SU-DHL-6 (cell line): ENCODE data around the gene ABHD8.

Experiments used
- H2AFZ ChIP-seq: fragments of 200-600 bp; sonication (generic); 2 replicates; pipeline ENCODE4 v1.6.1; 2014; ENCODE audit warnings: low read depth, mild to moderate bottlenecking, moderate library complexity, mixed read lengths, antibody characterized with exemption, low read length; ENCODE audit not compliant: severe bottlenecking
- H3F3A ChIP-seq: fragments of 200-600 bp; shearing (Covaris generic); 2 replicates; pipeline ENCODE4 v1.6.0; 2016; ENCODE audit warnings: antibody characterized with exemption, mild to moderate bottlenecking; ENCODE audit not compliant: insufficient read depth
- H3K27ac ChIP-seq: fragments of 200-600 bp; sonication (generic); 2 replicates; pipeline ENCODE4 v1.5.1; 2016; ENCODE audit warnings: low read depth, mild to moderate bottlenecking, low read length, moderate library complexity, mixed read lengths
- H3K27me3 ChIP-seq: fragments of 200-600 bp; sonication (generic), shearing (Covaris generic); 2 replicates; pipeline ENCODE4 v1.6.0; 2014; ENCODE audit warnings: mild to moderate bottlenecking, low read length
- H3K36me3 ChIP-seq: fragments of 200-600 bp; sonication (generic); 2 replicates; pipeline ENCODE4 v1.6.1; 2014; ENCODE audit warnings: mild to moderate bottlenecking, low read length, mixed read lengths
- H3K4me2 ChIP-seq: fragments of 300-600, 200-600 bp; shearing (Covaris generic), sonication (generic); 2 replicates; pipeline ENCODE4 v1.6.0; 2014; ENCODE audit warnings: low read length, low read depth, mild to moderate bottlenecking; ENCODE audit not compliant: poor library complexity, severe bottlenecking
- H3K4me3 ChIP-seq: fragments of 200-600 bp; sonication (generic); 2 replicates; pipeline ENCODE4 v1.5.1; 2014; ENCODE audit warnings: antibody characterized with exemption, low read length, mild to moderate bottlenecking, mixed read lengths; ENCODE audit not compliant: insufficient read depth, poor library complexity, severe bottlenecking
- H3K79me2 ChIP-seq: fragments of 200-600 bp; sonication (generic); 2 replicates; pipeline ENCODE4 v1.6.1; 2014; ENCODE audit warnings: mild to moderate bottlenecking, low read length, moderate library complexity; ENCODE audit not compliant: insufficient read depth
- H3K9ac ChIP-seq: fragments of 200-600 bp; sonication (generic); 2 replicates; pipeline ENCODE4 v1.7.0; 2014; ENCODE audit warnings: mild to moderate bottlenecking, low read length
- H3K9me2 ChIP-seq: fragments of 200-600 bp; sonication (generic); replicated peaks from 2 replicates; pipeline ENCODE4 v1.6.1; 2014; ENCODE audit warnings: low read length; ENCODE audit not compliant: insufficient read depth
- H3K9me3 ChIP-seq: fragments of 200-600 bp; sonication (generic); 2 replicates; pipeline ENCODE4 v1.6.1; 2014; ENCODE audit warnings: low read length, mixed read lengths; ENCODE audit not compliant: insufficient read depth
- H4K20me1 ChIP-seq: fragments of 200-600 bp; sonication (generic); 2 replicates; pipeline ENCODE4 v1.6.1; 2014; ENCODE audit warnings: low read depth, mild to moderate bottlenecking, antibody characterized with exemption, low read length, moderate library complexity, mixed read lengths
- EZH2phosphoT487 ChIP-seq: fragments of 200-600 bp; sonication (generic), shearing (Covaris generic); conservative IDR thresholded peaks from 2 replicates; pipeline ENCODE4 v1.6.1; 2018; ENCODE audit warnings: mild to moderate bottlenecking, antibody characterized with exemption, low read length, moderate library complexity, mixed read lengths
- TF ChIP-seq, protein P1 (sequence below): fragments of 200-600 bp; sonication (generic); IDR thresholded peaks from one replicate; pipeline ENCODE4 v1.5.1; 2017; ENCODE audit warnings: antibody characterized with exemption, mild to moderate bottlenecking, low read length, moderate library complexity; ENCODE audit not compliant: insufficient read depth, poor library complexity, severe bottlenecking

Gene ABHD8

DNA sequence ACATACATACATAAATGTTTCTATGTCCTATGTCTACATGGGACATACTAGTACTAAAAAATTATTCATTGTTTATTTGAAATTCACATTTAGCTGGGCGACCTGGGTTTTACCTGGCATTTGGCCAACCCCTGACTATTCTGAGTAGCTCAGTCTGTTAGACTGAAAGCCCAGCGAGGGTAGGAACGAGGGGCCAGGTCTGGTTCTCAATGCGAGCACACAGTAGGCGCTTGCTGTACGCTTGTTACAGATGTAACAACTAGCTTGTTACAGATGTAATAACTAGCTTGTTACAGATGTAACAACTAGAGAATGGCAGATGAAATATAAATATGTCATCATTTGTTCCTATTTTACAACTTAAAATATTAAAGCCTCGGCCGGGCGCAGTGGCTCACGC lies 32.4 kb upstream of the ABHD8 start:
- Histone ChIP-seq H3K9ac (peak overlapping the region; percentile 75), H2AFZ (peak overlapping the region; percentile 86), H3K36me3 (no peaks in the 10 kb centered on the region), H3K9me3 (no peaks in the 10 kb centered on the region), H4K20me1 (no peaks in the 10 kb centered on the region), H3K79me2 (peaks cover 14% of the 10 kb centered on the region; the same call in 1 of the 2 replicates), H3K4me2 (peak overlapping the region; percentile 87), H3K27ac (0 out of 2 replicates have a peak overlapping the region, but pooled peaks have one; percentile 13), H3K9me2 (no peaks in the 10 kb centered on the region), H3K27me3 (no peaks in the 10 kb centered on the region), H3F3A (0 out of 2 replicates have a peak, but pooled peaks cover 3% of the 10 kb centered on the region), H3K4me3 (peak overlapping the region; percentile 73)
- TF ChIP-seq, protein P1, sequence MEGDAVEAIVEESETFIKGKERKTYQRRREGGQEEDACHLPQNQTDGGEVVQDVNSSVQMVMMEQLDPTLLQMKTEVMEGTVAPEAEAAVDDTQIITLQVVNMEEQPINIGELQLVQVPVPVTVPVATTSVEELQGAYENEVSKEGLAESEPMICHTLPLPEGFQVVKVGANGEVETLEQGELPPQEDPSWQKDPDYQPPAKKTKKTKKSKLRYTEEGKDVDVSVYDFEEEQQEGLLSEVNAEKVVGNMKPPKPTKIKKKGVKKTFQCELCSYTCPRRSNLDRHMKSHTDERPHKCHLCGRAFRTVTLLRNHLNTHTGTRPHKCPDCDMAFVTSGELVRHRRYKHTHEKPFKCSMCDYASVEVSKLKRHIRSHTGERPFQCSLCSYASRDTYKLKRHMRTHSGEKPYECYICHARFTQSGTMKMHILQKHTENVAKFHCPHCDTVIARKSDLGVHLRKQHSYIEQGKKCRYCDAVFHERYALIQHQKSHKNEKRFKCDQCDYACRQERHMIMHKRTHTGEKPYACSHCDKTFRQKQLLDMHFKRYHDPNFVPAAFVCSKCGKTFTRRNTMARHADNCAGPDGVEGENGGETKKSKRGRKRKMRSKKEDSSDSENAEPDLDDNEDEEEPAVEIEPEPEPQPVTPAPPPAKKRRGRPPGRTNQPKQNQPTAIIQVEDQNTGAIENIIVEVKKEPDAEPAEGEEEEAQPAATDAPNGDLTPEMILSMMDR, result no peak
- no peak for TF ChIP-seq EZH2phosphoT487

DNA sequence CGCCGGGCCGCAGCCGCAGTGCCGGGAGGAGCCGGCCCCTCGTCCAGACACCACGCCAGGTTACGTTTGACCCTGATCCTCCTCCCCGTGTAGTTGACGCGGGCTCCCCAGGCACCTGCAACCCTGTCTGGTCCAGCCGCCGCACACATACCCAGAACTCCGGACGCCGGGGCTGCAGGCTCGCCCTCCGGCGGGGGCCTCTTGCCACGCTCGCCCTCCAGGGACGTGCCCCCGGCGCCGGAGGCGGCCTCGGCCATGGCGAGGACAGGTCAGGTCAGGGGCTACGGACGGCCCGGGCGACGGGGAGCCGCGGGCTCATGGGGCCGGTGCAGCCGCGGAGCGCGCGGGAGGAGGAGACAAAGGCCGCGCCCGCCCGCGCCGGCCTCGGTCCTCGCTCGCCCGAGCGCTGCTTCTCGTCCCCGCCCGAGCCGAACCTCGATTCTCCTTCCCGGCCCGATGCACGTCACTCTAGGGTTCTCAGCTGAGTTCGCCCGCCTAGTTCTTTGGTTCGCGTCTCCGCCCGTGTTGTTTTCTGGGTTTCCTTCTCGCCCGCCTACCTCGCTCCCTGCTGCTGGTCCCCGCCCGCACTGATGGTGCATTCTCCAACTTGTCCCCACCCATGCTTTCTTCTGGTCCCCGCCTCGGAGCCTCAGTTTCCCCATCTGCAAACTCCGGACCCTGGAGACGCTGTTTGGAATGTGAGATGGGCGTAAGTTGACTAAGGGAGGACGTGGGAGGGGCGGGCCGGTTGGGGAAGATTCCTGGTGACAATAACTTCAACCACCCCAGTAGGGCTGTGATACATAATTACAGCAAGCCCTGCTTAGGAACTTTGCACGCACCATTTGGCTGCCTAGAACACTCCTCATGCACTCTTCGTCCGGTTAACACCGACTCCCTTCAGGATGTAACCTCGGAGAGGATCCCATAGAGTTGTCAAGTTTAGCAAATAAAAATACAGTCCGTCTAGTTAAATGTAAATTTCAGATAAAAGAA lies 31.5 kb upstream of the ABHD8 start, which contains the start of gene ANO8:
ANO8 (minus strand) TSS at position 442 of the 996 bp plus-strand sequence; CDS start at position 257, 185 bp downstream.
- Histone ChIP-seq H3K4me2 (peak within 1 kb of the TSS; percentile 87), H3K27me3 (no peaks in the 10 kb centered on the region), H3K9ac (peak within 1 kb of the TSS; percentile 75), H3K79me2 (peaks cover 14% of the 10 kb centered on the region; the same call in 1 of the 2 replicates), H3K9me2 (no peaks in the 10 kb centered on the region), H2AFZ (peak within 1 kb of the TSS; percentile 86), H3F3A (0 out of 2 replicates have a peak, but pooled peaks cover 3% of the 10 kb centered on the region), H3K36me3 (no peaks in the 10 kb centered on the region), H3K27ac (0 out of 2 replicates have a peak within 1 kb of the TSS, but pooled peaks have one; percentile 30), H3K4me3 (peak within 1 kb of the TSS; percentile 73), H4K20me1 (no peaks in the 10 kb centered on the region), H3K9me3 (no peaks in the 10 kb centered on the region)
- no peak for TF ChIP-seq EZH2phosphoT487
- TF ChIP-seq, protein P1, result no peak

- Histone ChIP-seq H3K4me2 (peak overlapping the region; percentile 87), H3K9me3 (no peaks in the 10 kb centered on the region), H3K27me3 (no peaks in the 10 kb centered on the region), H3K4me3 (peak overlapping the region; percentile 73), H3K9ac (peak overlapping the region; percentile 75), H3K36me3 (no peaks in the 10 kb centered on the region), H3K27ac (no peak overlapping the region), H3K9me2 (no peaks in the 10 kb centered on the region), H3K79me2 (peaks cover 10% of the 10 kb centered on the region; the same call in 1 of the 2 replicates), H3F3A (0 out of 2 replicates have a peak, but pooled peaks cover 3% of the 10 kb centered on the region), H2AFZ (peak overlapping the region; percentile 86), H4K20me1 (no peaks in the 10 kb centered on the region)
- no peak for TF ChIP-seq EZH2phosphoT487
- TF ChIP-seq, protein P1, result no peak
These were observed 30.6 kb upstream of the ABHD8 start for GRCh38 chr19:17333611-17334413.
